Endometrial microvascular endothelial cells (primary cell): ENCODE data around the gene MIER2. TPM values are rescaled to one million over a fixed set of nuclear protein-coding genes. Genes with fewer than 3 reads are reported as not detected.

ENCODE experiments used
- in situ Hi-C: cut with HindIII; loops from 2 replicates; pipeline ENCODE4 v1.10.0; 2017; ENCODE audit warnings: low sequenced_read_pairs, low pct_unique_long_range_greater_than_20kb; ENCODE audit errors: inconsistent ontology term
- total RNA-seq: library from RNA; depleted of rRNA; stranded (reverse); fragments of >200 nt; gene quantifications from one replicate; pipeline ENCODE4 v1.2.3, GENCODE V29; 2015; ENCODE audit errors: inconsistent ontology term

Gene MIER2
- total RNA-seq, 1 donor from 2014 or later, result 37.4 TPM

DNA sequence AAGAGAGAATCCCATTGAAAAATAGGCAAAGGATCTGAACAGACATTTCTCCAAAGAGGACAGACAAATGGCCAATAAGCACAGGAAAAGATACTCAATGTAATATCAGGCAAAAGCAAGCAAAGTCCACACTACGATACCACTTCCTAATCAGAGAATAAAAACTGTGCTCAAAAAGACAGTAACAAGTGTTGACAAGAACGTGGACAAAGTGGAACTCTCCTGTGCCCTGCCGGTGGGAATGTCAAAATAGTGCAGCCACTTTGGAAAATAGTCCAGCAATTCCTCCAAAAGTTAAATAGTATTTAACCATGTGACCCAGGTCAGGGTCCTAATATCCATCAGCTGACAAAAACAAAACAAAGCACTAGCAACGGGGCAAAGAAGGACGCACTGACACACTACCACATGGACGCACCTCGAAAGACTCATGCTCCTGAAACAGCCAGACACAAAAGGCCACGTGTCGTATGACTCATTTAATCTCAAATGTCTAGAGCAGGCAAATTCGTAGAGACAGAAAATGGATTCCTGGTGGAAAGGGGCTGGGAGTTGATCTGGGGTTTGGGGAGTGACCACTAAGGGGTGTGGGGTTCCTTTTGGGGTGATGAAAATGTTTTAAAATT, 5.2 kb downstream of the MIER2 start:
- in situ Hi-C loops, result no loop called here

DNA sequence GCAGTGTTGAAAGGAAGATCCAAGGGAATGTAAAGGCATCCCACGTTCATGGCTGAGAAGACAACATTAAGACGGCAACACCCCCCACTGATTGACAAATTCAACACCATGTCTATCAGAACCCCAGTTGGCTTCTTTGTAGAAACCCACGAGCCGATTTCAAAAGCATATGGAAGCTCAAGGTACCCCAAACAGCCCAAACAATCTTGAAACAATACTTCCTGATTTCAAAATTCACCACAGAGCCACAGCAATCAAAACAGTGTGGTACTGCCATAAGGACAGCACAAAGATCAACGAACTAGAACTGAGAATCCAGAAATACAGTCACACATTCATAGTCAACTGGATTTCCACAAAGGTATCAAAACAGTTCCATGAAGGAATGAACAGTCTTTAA, 6.2 kb downstream of the MIER2 start:
- in situ Hi-C loops, result no loop called here

DNA sequence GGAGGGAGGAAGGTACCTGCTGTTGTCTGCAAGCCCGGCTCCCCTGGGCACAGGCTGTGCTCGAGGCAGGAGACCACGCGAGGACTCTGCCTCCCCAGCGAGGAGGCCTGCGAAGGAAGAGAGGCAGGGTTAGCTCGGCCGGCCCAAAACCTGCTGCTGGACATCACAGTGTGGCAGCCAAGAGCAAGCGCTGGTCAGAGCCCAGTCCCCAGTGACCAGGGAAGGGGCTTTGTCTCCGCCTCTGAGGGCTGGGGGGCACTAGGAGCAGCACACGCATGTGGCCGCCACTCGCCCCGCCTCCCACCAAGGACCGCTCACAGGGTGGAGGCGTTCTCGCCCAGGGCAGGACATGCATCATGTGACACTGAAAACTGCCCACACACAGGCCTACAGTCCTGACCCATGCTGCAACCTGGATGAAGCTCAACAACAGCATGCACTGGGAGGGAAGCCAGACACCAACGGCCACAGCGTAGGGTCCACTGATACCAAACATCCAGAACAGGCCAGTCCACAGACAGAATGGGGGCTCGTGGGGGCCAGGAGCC, 8.5 kb downstream of the MIER2 start:
- in situ Hi-C loops, result no loop called here

DNA sequence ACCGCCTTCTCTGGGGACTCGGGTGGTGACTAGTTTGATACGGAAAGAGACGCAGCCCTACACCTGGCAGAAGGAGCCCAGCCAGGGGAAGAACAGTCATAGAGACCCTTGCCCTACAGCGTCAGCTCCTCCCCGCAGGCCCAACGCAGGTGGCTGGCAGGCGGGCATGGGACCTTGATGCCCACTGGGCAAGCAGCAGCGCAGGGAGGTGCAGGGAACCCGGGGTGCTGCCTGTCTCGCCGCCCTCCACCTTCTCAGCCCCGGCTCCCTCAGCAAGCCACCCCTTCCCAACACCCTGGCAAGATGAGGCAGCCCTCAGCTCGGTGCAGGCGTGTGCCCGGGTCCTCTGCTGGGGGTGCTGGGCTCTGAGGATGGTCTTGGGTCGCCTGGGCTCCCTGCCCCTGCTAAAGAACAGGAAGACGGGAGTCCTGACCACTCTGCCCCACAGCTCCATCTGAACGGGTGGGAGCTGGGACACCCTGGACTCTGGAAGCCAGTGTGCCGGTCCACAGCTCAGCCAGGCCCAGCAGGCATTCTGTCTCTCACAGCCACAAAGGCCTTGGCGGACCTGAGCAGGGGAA, 9.0 kb downstream of the MIER2 start:
- in situ Hi-C loops, result no loop called here

DNA sequence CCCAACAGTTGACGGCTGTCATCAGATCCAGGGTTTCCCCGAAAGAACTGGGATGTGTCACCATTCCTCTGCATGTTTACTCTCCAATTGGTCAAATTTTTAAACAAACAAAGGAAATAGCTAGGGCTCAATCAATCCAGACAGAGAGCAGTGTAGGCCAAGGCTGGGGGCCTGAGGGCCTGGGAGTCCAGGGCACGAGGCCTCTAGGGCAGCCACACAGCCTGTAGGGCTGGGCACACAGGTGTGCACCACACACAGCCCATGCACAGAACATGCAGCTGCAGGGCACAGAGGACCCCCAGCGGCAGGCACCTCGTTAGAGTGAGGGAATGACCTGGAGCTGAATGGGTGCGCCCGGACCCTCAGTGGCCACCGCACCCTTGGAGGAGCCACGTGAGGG, 9.5 kb downstream of the MIER2 start:
- in situ Hi-C loops, result no loop called here

DNA sequence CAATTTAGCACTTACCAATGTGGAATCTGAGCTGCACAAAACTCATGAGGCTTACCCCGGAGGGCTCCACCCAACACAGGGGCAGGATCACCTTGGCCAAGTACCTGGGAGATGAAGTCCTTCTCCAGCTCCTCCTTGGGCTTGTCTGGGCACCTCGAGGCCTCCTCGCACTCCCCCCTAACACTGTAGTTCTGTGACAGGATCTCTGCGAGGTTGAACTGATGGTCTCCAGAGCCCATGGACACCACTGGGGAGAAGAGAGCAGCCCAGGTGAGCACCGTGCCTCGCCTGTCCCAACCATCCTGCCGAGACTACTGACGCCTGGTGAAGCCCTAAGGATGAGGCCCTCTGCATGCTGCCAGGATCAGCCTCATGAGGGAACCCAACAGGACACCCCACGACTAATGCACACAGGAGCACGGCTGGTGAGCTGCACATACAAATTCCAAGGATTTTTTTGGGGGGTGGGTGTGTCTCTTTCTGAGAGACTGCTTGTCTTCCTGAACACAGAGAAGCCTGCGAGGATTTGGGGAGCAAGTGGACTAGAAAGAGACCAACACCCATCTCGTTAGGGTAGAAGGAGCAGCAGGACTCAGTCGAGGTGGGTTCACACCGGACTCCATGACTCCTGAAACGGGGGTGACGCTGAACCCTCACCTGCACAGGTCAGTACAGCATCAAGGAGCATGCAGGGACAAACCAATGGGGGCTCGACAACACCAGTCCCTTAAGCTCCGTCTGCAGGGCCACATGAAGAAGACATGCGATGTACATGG, 10.1 kb downstream of the MIER2 start:
- in situ Hi-C loops, result no loop called here

DNA sequence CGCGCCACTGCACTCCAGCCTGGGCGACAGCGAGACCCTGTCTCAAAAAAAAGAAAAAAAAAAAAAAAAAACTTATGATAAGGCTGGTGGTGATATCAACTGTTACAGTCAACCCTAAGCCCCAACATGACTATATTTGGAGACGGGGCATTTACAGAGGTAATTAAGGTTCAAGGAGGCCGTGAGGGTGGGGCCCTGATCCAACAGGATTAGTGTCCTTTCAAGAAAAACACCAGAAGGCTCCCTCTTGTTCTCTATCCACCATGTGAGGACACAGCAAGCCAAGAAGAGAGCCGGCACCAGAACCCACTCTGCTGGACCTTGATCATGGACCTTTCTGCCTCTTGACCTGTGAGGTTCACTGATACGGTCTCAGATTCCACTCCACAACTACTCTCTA, 14.1 kb downstream of the MIER2 start:
- in situ Hi-C loops, result no loop called here

DNA sequence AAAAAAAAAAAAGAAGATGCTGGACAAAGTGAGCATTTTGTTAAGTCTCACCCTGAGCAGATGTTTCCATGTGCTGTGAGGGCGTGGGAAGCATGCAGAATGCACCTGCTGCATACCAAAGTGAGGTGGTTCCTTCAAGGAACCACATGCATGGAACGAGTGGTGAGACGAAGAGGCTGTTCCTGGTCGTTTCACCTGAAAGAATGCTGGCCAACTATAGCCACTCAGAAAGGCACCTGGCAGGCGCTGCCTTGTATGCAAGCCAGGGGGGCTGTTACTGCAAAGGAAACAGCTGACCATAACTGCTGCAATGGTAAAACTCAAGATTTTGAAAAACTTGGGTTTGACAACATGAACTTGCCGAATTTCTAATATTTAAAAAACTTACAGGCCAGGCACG, 14.7 kb downstream of the MIER2 start:
- in situ Hi-C loops, result no loop called here

DNA sequence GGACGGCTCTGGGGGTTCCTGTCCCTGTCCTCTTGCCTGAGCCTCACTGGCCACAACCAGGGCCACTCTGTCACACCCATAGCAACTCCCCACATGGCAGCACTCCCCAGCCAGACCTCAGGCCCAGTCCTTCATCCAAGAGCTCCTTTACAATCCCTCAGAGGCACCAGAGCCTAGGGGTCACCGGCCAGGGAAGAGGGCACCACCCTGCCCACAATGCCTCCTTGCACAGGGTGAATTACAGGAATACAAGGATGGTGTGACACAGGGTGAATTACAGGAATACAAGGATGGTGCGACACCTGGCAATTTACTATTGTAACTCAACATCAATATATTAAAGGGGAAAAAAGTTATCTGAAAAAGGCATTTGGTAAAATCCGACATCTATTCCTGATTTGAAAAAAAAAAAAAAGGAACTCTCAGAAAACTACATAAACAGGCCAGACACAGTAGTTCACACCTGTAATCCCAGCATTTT, 16.5 kb downstream of the MIER2 start:
- in situ Hi-C loops, result no loop called here

DNA sequence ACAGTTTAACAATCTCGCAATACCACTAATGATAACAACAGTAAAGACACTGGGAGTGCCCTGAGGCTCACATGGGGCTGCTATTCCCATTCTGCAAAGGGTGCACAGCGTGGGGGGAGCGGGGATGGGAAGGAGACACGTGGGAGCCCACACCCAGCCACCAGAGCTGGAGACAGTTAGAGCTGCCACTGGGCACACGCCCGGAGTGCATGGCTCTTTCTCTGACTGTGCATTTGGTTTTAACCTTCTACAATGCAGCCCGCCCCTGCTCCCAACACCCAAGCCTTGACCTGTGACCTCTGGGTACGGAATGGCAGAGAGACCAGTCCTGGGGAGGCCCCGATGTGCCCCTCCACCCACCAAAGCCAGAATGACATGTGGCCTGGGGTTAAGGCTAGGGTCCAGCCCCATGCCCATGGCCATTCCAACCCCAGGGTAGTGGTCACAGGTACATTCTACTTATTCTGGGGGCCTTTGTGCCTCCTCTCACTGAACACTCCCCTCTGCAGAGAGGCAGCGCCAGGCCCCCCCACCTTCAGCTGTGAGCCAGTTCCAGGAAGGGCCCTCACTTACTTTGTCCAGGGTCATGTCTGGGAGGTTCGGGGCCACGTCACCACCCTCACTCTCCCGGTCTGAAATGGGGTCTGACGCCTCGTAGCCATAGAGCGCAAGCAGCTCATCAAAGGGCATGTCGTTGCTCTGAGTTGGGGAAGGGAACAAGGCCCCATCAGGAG, 17.1 kb downstream of the MIER2 start:
- in situ Hi-C loops, result no loop called here

DNA sequence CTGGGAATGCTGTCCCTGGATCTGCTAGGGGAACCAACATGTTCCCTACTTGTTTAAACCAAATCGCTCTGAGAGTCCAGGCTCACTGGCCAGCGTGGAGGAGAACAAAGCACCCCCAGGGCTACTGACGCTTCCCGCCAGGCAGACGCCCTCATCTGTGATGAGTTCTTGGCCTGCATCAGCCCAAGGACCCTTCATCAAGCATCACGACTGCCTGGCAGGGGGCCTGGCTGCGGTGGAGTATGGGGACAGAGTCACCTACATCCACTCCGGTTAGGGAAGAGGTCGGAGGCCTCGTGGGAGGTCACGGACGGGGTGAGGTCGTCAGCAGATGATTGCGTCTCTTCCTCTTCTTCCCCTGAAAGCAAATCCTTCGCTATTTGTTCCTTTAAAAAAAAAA, 17.7 kb downstream of the MIER2 start:
- in situ Hi-C loops, result no loop called here

DNA sequence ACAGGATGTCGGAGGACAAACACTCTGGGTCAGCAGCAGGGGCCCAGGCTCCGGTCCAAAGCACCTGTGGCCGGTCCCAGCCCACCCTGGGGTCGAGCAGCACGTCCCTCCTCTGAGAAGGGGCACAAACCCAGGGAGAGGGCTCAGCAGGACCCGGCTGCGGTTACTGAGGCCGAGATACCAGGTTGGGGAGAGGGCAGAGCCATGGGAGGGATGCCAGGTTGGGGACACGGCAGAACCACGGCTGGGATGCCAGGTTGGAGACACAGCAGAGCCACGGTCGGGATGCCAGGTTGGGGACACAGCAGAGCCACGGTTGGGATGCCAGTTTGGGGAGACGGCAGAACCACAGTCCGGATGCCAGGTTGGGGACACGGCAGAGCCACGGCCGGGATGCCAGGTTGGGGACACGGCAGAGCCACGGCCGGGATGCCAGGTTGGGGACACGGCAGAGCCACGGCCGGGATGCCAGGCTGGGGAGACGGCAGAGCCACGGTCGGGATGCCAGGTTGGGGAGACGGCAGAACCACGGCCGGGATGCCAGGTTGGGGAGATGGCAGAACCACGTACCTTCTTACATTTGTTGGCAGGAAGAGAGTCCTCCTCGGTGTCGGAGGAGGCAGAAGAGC, 18.5 kb downstream of the MIER2 start:
- in situ Hi-C loops, result no loop called here

DNA sequence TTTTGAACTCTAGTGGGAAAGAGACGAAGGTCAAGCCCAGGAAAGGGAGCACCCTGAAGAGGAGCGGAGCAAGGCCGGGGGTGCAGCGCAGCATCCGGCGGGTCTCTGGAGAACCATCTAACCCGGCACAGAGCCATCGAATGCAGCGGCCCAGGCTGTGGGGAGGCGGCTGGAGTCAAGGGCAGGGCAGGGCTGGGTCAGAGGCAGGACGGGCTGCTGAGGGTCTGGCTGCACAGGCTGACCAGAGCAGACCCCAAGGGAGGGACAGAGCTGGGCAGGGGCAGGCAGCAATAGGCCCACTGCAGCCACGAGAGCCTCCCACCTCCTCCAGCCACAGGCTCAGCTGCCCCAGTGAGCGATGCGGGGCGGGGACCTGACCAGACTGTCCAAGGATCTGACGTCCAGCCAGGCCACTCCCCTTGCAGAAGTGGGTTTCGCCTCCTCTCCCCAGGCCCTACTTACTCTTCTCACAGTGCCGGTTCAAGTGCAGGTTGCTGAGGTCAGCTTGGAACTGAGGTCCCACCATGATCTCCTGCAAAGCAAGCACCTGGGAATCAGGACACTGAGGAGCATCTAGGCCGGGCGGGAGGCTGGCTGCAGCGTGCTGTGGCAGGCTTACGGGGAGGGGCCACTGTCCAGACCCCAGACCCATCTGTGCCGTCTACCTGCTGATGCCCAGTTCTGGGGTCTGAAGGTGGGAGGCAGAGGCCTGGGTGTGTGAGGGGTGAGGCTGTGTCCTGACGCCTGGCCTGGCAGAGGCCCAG, 19.2 kb downstream of the MIER2 start:
- in situ Hi-C loops, result no loop called here

DNA sequence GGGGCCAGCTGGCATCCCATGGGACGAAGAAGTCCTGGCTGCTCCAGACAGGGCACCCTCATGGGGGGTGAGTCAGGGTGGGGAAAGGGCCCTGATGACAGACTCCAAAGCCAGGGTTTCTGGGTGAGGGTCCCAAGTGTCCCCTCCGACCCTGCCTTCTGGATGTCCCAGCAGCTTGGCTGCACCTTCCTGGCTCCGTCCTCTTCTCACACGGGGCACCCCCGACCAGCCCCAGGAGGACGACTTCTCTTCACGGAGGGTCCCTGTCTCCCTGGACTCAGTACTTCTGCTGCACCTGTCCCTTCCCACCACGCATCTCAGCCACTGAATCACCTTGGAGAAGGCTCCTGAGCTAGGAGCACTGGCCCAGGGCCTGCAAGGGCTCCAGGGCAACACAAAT, 19.9 kb downstream of the MIER2 start:
- in situ Hi-C loops, result no loop called here

DNA sequence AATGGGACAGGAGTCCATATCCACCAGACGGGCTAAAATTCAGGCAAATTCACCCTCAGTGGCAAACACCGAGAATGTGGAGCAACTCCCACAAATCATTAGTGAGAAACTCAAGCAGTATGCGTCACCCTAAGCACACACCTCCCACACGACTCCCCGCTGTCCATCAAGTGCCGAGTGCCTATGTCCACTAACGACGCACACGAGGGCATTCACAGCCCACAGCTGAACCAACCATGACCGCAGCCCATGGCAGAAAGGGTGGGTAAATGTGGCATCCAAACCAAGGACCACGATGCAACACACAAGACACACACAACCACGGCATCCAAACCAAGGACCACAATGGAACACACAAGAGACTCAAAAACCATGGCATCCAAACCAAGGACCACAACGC, 22.0 kb downstream of the MIER2 start:
- in situ Hi-C loops, result no loop called here

DNA sequence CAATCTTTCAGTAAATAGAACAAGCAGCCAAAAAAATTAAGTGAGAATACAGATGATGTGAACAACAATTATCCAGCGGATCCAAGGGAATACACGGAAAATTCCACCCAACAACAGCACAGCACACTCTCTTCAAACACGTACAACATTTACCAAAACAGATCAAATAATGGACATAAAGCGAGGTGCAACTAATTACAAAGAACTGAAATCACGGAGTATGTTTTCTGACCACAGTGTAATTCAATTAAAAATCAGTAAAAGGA, 26.2 kb downstream of the MIER2 start:
- in situ Hi-C loops, result no loop called here

DNA sequence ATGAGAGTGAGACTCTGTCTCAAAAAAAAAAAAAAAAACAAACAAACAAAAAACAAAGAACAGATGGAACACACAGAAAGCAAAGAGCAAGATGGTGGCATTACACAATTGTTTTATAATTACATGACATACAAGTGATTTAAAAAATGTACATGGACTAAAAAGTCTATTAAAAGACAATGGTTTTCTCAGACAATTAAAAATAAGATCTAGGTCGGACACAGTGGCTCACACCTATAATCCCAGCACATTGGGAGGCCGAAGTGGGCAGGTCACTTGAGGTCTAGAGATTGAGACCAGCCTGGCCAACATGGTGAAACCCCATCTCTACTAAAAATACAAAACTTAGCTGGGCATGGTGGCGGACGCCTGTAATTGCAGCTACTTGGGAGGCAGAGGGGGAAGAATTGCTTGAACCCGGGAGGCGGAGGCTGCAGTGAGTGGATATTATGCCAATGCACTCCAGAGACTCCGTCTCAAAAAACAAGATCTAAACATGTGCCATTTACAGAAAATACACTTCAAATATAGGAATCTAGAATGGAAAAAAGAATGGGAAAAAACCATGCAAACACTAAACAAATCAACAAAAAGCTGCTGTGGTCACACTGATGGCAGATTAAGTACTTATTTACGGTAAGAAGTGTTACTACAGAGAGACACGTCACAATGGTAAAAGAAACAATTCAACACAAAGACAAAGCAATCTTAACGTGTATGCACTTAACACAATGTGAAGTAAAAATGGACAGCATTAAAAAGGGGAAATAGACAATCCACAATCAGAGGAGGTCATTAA, 26.7 kb downstream of the MIER2 start:
- in situ Hi-C loops, result no loop called here

DNA sequence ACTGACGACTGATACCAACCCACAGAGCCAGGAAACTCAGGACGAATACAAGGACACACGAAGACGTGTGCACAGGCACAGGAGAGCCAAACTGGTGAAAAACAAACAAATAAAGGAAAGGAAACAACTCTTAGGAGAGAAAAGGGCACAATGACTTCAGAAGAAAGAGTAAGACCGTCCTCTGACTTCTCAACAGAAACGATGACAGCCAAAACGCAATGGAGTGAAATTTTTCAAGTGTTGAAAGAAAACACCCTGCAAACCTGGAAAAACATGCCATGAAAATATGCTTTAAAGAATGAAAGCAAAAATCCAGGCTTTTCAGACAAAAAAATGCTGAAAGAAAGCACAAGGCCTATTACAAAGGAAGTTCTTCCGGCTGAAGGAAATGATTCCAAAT, 28.8 kb downstream of the MIER2 start:
- in situ Hi-C loops, result no loop called here
